MCF 10A (cell line): Measurements from ENCODE around the gene C6orf163. TPM values are rescaled to one million over a fixed set of nuclear protein-coding genes. Genes with fewer than 3 reads are reported as not detected.

ENCODE experiments used
- BruUV-seq: library from RNA; stranded (reverse); fragments of 400-500 nt; replicated peaks from 2 replicates; lab custom pipeline; 2021; lab: Mats Ljungman, UMichigan
- CTCF ChIA-PET: fragments of 300-600 bp; sonication (Branson Sonifier 250); formaldehyde crosslinking; extraction: SDS; loops from one replicate; lab custom pipeline; 2021; ENCODE audit warnings: antibody characterized with exemption, inconsistent platforms; lab: Yijun Ruan, JAX
- POLR2A ChIA-PET: fragments of 300-600, 350-650 bp; sonication (Branson Sonifier 250); formaldehyde crosslinking; extraction: SDS; loops from one replicate; lab custom pipeline; 2020; ENCODE audit warnings: antibody characterized with exemption, inconsistent platforms; lab: Yijun Ruan, JAX
- DNase-seq: peaks from one replicate; pipeline ENCODE4 v3.0.0-alpha.2; 2018; ENCODE audit not compliant: unreplicated experiment
- H3K27ac Mint-ChIP-seq: one replicate; pipeline ENCODE4 v1.8.0; 2022; ENCODE audit warnings: mild to moderate bottlenecking, low read depth, mixed read lengths; ENCODE audit not compliant: unreplicated experiment
- H3K27me3 Mint-ChIP-seq: one replicate; pipeline ENCODE4 v1.8.0; 2022; ENCODE audit warnings: mixed read lengths; ENCODE audit not compliant: insufficient read depth, unreplicated experiment
- H3K36me3 Mint-ChIP-seq: one replicate; pipeline ENCODE4 v1.8.0; 2022; ENCODE audit warnings: mild to moderate bottlenecking, moderate library complexity, mixed read lengths; ENCODE audit not compliant: insufficient read depth, unreplicated experiment
- H3K4me1 Mint-ChIP-seq: one replicate; pipeline ENCODE4 v1.8.0; 2022; ENCODE audit warnings: mixed read lengths; ENCODE audit not compliant: insufficient read depth, unreplicated experiment
- H3K4me3 Mint-ChIP-seq: one replicate; pipeline ENCODE4 v1.8.0; 2022; ENCODE audit warnings: mild to moderate bottlenecking, moderate library complexity, mixed read lengths; ENCODE audit not compliant: unreplicated experiment
- H3K9me3 Mint-ChIP-seq: one replicate; pipeline ENCODE4 v1.8.0; 2022; ENCODE audit warnings: mixed read lengths; ENCODE audit not compliant: unreplicated experiment
- intact Hi-C: fragments of 100-400 bp; cut with micrococcal nuclease; formaldehyde crosslinking; loops from 2 replicates; pipeline ENCODE4 v1.14.1; 2022
- total RNA-seq: library from RNA; stranded (reverse); gene quantifications from 2 replicates; pipeline ENCODE4 v1.2.3, GENCODE V29; 2022
- TF ChIP-seq, protein P1 (sequence below): fragments of 200-600 bp; IDR thresholded peaks from one replicate; pipeline ENCODE4 v1.8.0; 2022; ENCODE audit warnings: antibody characterized with exemption, mild to moderate bottlenecking; ENCODE audit not compliant: unreplicated experiment

Gene C6orf163
- total RNA-seq, 1 experiment from 2014 or later = 1.0 TPM

DNA sequence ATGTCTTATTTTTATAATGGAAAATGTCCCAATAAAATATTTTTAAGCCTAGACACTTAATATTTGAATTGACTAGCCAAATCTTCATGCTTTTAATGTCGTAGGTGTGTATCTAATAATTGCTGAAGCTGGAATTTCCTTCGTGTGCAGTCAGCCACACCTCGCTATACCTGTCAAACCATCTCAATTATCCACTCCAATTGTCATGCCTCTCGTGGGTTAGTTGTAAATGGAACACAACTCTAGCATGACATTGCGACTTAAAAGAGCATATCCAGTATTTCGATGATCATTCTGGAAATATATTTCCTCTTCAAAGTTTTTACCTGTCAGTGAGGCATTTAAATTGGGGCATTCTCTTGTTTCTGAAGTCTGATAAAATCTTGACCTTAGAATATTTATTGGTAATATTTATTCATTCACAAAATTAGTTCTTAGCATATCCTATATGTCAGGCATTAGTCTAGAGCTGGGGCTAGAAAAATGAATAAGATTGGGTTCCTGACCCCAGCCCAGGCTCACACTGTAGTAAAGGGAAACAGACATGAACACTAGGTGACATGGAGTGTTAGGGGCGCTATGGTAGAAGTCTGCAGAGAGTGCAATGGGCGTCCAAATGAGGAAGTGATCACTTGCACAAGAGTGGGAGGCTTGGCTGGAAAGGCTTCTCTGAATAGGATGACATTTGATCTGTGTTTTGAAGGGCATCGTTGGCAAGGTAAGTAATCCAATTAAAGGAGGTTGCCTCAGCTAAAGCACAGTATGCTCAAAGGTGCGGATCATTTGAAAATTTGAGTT is 52.2 kb downstream of the C6orf163 start:
- intact Hi-C loops = loop anchor here (10.0 kb wide), 1 partner anchor 298 kb away; no protein-coding TSS in a partner anchor

DNA sequence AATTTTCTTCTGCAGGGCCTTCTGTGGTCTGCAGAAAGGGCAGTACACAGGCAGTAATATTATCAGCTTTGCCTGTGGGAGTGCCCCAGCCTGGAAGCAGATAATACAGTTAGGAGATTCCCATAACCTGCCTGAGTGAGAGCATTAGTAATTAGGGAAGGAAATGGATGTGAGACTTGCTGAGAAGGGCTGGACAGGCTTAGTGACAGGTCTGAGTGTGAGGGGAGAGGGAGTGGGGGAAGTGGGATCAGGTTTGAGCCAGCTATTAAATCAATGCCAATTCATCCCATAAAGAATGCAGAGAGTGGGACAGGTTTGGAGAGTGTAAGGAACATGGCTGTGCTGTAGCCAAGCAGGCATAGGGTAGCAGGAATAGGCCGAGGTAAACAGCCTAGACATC is 53.0 kb downstream of the C6orf163 start:
- no peak overlapping the region for H3K27ac Mint-ChIP-seq
- no TSS peak for BruUV-seq
- peaks cover 17% of the 10 kb centered on the region for H3K27me3 Mint-ChIP-seq
- ChIA-PET POLR2A (no interaction called here), CTCF (interaction anchor here (1.1 kb wide), 1 partner anchor 45 kb away, joined by 3 read pairs; no protein-coding TSS in a partner anchor)
- DNase-seq = no peak
- H3K4me1 Mint-ChIP-seq = no peaks in the 10 kb centered on the region
- intact Hi-C loops = loop anchor here (10.0 kb wide), 1 partner anchor 297 kb away; no protein-coding TSS in a partner anchor
- H3K4me3 Mint-ChIP-seq = no peak overlapping the region
- TF ChIP-seq, protein P1, sequence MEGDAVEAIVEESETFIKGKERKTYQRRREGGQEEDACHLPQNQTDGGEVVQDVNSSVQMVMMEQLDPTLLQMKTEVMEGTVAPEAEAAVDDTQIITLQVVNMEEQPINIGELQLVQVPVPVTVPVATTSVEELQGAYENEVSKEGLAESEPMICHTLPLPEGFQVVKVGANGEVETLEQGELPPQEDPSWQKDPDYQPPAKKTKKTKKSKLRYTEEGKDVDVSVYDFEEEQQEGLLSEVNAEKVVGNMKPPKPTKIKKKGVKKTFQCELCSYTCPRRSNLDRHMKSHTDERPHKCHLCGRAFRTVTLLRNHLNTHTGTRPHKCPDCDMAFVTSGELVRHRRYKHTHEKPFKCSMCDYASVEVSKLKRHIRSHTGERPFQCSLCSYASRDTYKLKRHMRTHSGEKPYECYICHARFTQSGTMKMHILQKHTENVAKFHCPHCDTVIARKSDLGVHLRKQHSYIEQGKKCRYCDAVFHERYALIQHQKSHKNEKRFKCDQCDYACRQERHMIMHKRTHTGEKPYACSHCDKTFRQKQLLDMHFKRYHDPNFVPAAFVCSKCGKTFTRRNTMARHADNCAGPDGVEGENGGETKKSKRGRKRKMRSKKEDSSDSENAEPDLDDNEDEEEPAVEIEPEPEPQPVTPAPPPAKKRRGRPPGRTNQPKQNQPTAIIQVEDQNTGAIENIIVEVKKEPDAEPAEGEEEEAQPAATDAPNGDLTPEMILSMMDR = no peak
- no peaks in the 10 kb centered on the region for H3K9me3 Mint-ChIP-seq
- no peaks in the 10 kb centered on the region for H3K36me3 Mint-ChIP-seq

More for the DNA sequence above, 52.2 kb downstream of the C6orf163 start:
- ChIA-PET POLR2A (no interaction called here), CTCF (interaction anchor here (0.6 to 1.1 kb wide), 3 partner anchors 44 to 243 kb away, joined by 3 to 4 read pairs (median 3); no protein-coding TSS in a partner anchor)
- Mint-ChIP-seq H3K4me3 (no peak overlapping the region), H3K4me1 (no peaks in the 10 kb centered on the region), H3K9me3 (no peaks in the 10 kb centered on the region), H3K36me3 (no peaks in the 10 kb centered on the region), H3K27ac (no peak overlapping the region), H3K27me3 (peaks cover 17% of the 10 kb centered on the region)
- BruUV-seq = no TSS peak
- TF ChIP-seq, protein P1 = no peak
- DNase-seq = no peak

DNA sequence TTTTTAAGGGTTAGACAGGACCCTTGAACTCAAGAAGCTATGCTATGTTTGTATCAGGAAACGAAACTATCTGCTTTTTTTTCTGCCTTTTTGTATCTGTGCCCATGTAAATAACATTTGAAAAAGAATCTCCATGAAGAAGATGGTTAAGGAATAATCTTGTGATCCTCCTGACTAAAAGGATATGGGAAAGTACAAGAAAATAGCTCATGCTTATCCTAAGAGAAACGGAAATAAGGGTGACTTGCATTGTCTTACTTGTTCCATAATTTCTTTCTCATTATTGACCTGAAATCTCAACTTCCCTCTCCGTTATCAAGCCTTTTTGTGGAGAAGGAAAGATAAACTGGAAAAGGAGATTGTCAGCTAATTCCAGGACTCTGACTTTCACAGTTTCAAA is 57.2 kb downstream of the C6orf163 start:
- BruUV-seq = no TSS peak
- H3K27ac Mint-ChIP-seq = no peak overlapping the region
- POLR2A ChIA-PET = interaction anchor here (1.2 kb wide), 2 partner anchors 9 to 72 kb away, joined by 3 to 4 read pairs; no protein-coding TSS in a partner anchor
- CTCF ChIA-PET = interaction anchor here (0.7 to 4.3 kb wide), 4 partner anchors 8 to 543 kb away, joined by 3 to 43 read pairs (median 3); no protein-coding TSS in a partner anchor
- no peaks in the 10 kb centered on the region for H3K36me3 Mint-ChIP-seq
- H3K9me3 Mint-ChIP-seq = no peaks in the 10 kb centered on the region
- peaks cover 17% of the 10 kb centered on the region for H3K27me3 Mint-ChIP-seq
- DNase-seq = no peak
- TF ChIP-seq, protein P1 = no peak
- no peaks in the 10 kb centered on the region for H3K4me1 Mint-ChIP-seq
- intact Hi-C loops = no loop called here
- no peak overlapping the region for H3K4me3 Mint-ChIP-seq

DNA sequence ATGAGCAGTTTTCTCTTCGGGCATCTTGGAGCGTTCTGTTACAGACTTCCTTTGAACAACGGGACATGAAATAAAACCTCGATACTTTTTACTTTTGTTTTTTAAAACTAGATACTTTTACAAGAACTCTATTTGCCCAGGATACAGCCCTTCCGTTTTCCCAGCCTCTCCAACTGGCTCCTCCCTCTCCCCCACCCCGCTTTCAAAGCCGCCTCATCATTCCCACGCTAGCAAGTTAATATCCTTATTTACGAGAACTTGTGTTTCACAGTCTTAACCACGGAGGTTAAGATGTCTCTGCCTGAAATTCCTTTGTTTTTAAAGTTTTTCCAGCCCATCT is 62.9 kb downstream of the C6orf163 start:
- Mint-ChIP-seq H3K4me3 (peak overlapping the region; percentile 80), H3K27ac (peak overlapping the region; percentile 37), H3K36me3 (no peaks in the 10 kb centered on the region), H3K9me3 (no peaks in the 10 kb centered on the region), H3K27me3 (peaks cover 13% of the 10 kb centered on the region), H3K4me1 (no peaks in the 10 kb centered on the region)
- TF ChIP-seq, protein P1 = no peak
- BruUV-seq = no TSS peak
- intact Hi-C loops = loop anchor here (5.0 kb wide), 1 partner anchor 185 kb away; the partner anchor contains the start of gene ORC3
- ChIA-PET POLR2A (interaction anchor here (1.4 to 3.5 kb wide), 2 partner anchors 9 to 65 kb away, joined by 3 to 28 read pairs; partner anchors contain the start of gene SLC35A1), CTCF (interaction anchor here (0.7 to 1.0 kb wide), 2 partner anchors 14 to 23 kb away, joined by 3 read pairs; no protein-coding TSS in a partner anchor)
- no peak for DNase-seq
